ENCODE data around the gene TNFRSF11A.

TNFRSF11A gene

DNA sequence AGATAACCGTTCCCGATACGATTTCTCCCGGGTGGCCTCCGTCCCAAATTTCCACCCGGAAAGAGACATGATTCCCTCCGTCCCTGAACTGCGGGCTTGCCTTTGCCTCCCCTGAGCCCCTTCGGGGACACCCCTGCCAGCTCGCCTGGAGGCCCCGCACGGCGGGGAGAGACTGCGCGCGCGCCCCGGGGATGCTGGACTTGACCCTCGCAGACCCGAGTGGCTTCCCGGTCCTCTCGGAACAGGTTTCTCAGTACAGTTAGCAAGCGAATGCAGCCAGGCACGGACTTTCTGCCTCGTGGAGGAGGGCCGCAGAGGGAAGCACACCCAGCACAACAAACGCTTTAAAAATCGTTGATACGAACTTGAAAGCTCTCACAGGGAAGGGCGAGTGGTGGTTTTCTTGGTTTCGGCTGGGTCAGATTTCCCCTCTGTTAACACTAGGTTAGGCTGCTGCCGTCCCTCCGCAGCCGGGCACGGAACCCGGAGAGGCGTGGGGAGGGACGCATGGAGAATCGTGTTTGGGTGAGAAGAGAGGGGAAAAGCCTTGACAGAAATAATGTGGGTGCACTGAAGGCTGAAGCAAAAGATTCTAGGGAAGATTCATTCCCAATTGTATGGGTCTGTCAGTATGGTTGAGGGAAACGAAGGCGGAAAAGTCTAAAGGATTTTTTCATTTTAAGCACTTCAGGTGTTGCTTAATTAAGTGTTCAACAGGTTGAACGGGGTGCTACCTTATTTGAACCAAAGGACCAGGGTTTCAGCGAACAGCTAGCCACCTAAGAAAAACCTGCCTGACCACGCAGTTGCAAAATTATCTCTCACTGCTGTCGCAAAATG is 916 bp downstream of the TNFRSF11A start:
- DNase-seq, result no peak

DNA sequence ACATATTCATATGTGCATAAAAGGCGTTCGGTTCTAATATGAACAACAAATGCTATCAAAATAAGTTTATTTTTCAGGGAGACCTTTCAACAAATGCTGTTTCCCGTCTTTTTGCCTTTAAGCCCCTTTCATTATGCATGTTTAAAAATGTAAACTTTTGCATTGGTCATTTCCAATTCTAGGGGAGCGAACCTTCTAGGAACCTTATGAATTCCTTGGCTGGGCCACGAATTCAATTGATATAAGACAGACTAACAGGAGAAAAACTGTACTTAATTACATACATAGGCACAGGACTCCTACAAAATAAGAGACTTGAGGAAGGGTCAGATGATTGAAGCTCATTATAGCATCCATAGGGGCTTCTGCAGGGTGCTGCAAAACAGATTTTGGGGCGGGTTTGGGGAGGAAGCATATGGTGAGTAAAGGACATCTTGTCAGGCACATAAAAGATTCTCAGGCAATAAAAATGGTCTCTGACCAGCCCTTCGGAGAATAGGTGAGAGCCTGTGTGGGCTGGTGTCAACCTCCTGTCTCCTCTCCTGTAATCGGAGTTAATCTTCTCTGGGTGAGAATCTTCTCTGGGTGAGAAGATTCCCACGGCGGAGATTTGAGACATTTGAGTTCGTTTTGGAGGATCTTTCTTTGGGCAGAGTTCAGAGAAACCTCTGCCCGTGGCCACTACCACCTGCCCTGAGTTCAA is 1.7 kb downstream of the TNFRSF11A start:
- DNase-seq, result no peak

DNA sequence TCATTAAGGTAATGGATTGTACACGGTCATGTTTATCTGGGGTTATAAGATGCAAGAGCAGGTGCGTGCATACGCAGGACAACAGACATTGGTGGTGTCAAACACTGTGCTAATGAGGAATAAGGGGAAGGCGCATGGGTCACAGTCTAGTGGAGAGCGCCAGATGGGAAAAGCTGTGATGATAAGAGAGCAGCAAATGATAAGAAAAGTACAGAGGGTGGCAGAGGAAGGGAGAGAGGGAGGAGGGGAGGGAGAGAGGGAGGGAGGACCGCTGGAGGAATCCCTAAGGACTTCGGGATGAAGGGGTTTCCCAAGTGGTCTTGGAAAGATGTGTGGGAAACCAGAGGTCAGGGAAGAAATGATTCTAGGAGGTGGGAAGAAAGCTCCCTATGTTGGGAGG is 2.9 kb downstream of the TNFRSF11A start:
- no peak for DNase-seq

DNA sequence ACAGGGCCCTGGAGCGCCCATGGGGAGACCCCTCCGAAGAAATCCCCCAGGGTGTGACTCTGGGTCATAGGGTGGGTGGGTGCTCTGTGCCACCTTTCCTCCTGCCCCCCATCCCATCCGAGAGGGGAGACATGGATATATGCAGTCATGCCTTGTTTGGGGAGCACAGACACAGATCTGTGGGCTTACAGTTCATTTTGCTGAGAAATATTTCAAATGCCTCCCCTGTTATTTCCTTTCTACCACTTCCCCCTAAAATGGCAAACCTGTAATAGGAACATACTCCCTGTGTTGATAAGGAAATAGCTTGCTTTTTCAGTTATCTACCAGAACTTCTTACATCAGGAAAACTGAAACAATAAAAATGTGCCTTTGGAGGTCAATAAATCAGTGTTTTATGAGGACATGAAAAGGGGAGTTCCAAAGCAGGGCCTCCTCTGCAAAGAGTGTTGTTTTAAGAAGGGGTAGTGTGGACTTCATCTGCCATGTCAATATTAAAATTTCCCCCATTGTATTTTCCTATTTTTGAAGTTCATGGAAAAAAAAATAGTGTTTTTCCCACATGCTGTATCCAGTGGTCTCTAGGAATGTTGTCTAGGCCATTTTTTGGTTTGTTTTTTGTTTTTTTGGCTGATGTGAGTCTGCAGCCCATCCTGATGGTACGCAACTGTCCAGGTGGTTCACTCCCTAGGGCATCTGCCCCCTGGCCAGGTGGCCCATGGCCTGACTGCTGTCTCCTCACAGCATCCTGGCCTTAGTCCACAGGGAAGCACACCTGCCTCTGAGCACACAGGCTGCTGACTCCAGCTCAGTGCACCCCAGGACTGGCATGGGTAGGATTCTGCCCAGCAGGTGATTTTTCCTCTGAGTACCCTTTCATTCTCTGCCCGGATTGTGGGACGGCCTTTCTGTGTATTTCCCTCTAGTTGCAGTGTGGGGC is 3.7 kb downstream of the TNFRSF11A start:
- DNase-seq, result no peak

DNA sequence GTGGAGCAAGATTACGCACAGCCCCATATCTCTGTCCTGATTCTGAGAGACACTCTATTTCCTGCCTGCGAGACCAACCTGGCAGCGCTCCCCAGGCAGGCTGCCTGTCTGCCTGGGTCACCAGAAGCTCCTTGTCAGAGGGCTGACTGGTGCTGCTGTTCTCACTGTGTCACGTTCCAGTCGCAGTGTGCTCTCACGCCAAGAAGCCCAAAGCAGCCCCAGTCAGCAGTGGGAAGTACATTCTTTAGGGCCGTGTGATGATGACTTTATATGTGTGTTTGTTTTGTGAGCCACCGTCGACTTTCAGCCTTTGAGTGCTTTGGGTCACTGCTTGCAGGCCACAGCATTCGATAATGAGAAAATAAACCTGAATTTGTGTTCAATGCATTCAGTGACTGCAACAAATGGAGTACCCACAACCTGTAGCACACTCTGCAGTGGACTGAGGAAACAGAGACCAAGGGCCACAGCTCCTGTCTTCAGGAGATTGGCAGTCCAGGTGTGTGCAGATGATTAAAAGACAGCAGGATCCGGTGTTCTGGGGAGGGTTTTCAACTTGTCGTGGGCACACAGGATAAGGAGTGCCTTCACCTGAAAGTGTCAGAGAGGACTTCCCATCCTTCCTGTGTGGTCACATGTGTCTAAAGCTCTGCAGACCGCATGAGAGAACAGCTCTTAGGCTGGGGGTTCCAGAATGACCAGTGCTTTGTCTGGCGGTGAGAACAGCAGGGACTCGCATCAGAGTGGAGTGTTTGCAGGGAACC is 4.8 kb downstream of the TNFRSF11A start:
- peak; percentile 69 for DNase-seq

DNA sequence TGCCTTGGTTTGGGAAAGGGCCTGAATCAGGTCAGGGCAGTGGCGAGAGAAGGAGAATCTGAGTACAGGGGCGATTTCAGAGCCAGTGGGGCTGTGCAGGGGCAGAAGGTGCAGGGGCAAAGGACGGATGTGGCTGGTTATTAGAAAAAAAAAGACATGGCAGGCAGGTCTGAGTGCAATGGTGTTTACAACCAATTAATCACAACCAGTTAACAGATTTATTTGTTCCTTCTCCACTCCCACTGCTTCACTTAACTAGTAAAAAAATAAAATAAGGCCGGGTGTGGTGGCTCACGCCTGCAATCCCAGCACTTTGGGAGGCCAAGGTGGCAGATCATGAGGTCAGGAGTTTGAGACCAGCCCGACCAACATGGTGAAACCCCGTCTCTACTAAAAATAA is 5.5 kb downstream of the TNFRSF11A start:
- no peak for DNase-seq

DNA sequence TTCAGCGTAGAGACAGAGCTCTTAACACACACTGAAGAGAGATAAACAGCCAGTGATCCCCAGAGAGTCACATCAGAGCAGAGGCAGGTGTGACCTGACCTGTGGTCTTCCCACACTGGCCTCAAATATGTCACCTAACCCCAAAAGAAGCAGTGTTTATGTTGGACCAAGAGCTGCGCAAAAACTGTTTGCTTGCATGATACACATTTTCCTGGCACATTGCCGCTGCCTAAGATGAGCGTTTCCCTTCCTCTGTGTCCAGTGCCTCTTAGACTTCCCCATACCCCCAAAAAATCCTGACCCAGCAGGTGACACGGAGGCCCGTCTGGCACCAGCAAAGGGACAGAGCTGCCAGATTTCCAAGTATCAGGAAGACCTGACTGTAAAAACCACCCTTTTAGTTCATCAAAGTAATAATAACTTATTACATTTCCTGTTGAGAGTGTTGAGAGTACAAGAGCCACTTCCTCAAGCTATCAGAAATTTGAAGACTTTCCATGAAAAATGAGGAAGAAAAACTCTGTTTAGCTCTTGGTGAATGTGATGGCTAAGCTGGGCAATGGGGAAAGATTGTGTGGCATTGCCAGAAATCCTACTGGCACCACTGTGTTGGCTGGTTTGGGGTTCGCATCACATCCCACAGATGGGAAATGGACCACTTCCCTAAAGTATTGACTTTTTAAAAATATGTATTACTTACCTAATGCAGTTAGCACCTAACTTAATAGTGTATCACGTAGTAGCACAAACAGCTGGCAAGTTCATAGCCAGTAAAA is 6.7 kb downstream of the TNFRSF11A start:
- DNase-seq, result no peak

DNA sequence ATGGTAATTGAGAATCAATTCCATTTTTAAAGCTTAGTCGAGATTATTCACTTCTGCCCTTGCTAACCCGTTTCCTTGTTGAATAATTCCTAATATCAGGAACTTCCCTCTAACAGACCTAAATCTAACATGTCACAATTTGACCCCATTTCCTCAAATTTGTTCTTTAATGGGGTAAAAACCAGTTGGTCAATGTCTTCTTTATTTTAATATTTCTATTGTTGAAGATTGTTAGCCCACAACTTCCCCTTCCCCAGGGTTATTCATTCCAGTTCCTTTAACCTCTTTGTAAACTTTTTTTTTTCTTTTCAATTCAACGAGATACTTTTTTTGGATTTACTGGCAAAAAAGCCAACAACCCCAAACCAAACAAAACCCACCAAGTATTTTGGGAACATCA is 7.3 kb downstream of the TNFRSF11A start:
- DNase-seq, result no peak

DNA sequence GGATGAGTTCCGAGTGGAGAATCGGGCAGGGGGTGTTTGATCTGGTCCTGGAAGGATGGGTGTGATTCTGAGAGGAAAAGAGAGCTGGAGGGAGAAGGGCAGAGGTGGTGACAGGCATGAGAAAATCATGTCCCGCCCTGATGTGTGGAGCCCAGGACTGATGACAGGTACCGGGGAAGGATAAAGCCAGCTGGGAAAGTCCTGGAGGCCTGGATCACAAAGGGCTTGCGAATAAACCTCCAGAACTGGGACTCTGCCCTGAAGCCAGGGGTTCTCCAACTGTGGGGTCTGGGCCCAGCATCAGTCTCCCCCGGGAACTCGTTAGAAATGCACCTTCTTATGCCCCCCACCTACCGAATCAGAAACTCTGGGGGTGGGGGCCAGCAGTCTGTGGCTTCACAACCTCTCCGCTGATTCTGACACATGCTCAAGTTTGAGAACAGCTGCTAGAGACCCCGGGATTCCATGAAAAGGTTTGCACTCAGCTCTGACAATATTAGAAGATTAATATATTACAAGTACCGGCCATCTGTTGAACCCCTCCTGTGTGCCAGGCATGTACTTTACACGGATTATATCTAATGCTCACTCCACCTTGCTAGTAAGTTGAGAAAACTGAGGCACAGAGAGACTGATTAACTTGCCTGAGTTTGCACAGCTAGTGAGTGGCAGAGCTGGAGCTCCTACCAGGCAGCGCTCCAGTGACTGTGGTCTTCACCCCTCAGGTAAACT is 8.0 kb downstream of the TNFRSF11A start:
- DNase-seq, result no peak

DNA sequence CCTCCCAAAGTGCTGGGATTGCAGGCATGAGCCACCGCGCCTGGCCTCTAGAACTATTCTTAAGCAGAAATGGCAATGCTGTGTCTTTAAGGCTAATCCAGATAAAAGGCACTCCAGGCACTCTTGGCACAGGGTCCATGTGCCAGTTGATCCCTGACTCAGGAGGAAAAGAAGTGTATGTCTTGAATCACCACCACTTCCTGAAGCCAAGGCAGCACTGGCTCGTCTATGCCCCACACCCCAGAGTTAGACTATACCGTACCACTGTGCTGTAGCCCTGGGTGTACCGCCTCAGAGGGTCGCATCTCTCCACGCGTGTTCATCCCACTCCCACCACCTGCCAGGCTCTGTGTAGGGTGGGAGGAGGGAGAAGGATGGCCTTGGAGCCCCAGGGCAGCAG is 9.0 kb downstream of the TNFRSF11A start:
- no peak for DNase-seq

DNA sequence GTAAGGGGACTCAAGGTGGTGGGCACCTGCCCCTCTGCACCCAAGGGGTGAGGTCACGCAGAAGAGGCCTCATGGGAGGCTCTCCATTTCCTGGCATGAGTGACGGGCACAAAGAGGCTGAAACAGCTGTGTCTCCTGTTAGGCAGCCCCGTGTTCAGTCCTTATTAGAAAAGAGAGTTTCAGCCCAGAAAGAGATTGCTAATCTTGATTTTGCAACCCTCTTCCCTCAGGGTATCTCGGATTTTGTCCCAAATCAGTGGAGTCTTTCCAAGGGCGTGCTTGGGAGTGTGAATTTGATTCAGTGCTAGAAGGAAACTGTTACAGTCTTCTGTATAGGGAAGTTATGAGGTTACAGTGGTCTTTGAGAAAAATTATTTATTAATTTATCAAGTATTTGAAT is 10.4 kb downstream of the TNFRSF11A start:
- DNase-seq, result no peak

DNA sequence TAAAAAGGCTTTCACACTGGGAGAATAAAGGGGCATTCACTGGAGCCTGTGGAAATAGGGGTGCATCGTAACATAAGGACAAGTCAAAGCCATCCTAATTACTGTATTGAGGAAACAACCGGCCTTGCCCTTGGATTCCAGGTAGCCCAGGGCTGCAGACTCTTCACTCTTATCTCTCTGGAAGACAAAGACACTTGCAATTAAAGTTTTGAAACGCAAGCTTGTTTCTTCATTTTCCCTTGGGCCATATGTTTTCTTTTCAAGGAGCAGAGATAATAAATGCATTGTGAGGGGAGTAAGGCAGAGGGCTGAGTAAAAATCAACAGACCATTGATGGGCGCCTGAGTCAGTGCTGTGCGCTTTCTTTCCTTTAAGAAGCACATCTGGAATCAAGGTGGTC is 11.5 kb downstream of the TNFRSF11A start:
- no peak for DNase-seq

DNA sequence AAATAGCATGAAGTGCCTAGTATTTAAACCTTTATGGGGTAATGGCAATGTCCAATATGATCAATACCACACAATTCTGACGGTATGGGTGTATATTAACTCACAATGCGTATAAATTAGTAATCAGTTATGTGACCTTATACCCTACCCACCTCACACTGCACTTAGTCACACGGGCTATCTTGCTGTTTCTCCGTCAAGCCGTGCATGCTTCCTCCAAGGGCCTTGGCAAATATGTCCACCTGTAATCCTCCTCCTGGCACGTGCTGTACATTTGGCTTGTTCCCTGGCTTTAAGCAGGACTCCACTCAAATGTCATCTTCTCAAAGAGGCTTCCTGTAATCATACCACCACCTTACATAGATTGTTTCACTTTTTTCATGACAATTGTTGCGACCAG is 12.2 kb downstream of the TNFRSF11A start:
- DNase-seq, result no peak

DNA sequence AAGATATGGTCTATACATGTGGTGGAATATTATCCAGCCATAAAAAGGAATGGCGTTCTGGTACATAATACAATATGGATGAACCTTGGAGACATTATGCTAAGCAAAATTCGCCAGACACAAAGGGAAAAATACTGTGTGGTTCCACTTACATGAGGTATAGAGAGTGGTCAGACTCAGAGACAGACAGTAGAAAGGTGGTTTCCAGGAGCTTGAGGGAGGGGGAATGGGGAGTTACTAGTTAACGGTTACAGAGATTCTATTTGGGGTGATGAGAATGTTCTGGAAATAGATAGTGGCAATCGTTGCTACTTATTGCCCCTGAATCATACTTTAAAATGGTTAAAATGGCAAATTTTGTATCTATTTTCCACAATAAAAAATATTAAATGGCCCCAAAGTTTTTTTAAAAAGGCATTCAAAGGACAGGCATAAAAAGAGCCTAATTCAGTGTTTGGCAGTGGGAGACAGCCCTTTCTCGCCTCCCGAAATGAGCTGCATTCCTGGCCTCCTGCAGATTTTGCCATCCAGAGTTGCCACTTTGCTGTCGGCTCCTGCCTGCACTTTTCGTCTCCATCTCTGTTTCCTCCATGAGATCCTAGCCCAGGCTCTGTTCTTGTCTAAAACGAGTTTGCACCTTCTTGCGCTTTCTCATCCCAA is 13.5 kb downstream of the TNFRSF11A start:
- DNase-seq, result no peak

DNA sequence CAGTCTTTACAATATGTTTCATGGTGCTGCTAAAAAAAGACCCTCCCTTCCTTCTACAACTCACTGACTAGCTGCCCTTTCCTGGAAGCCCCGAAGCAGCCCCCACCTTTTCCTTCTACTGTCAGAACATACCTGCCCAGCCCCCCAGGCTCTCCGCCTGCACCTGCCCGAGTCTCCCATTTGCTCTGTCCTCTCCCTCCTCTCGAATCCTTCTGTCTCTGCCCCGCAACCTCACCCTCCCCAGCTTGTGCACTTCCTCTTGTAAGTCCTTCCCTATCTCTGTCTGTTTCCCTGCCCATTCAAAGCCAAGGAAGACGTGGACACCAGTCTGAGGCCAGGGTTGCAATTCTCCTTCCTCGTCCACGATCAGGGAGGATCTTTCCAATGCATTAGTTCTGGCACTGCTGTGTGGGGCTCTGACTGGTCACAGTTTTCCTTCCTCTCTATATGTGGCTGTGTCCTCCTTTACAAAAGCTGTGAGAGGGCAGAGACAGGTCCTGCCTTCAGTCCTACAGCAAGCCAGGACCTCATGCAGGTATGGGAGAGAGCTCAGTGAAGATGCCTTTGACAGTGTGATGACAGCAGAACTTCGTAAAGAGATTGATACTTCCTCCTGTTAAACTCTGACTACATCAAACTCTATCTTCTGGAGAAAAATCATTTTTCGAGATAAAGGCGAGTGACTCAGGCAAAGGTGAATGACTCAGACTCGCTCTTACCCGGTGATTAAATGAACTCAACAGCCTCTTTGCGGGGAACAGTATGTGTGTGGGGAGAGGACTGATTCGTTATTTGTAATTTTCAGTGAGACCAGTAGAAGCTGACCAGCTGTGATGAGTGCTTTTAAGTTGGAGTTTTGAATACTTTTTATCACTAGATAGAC is 14.2 kb downstream of the TNFRSF11A start:
- DNase-seq, result no peak

DNA sequence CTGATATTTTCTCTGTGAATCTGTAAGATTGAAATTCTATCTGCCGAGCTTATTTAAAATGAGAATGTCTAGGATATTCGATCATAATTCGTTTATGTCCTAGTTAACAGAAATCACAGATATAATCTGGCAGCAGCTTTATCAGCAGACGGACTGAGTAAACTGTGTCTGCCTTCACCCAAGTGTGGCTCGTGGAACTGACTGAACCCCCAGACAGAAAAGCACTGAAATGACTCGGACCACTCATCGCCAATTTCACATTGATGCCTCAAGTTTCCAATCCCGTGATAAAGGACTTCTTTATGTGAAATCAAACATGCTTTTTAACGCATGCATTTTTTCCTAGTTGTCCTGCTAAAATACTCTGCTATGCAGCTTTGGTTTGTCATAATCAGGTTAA is 15.9 kb downstream of the TNFRSF11A start:
- DNase-seq, result no peak

DNA sequence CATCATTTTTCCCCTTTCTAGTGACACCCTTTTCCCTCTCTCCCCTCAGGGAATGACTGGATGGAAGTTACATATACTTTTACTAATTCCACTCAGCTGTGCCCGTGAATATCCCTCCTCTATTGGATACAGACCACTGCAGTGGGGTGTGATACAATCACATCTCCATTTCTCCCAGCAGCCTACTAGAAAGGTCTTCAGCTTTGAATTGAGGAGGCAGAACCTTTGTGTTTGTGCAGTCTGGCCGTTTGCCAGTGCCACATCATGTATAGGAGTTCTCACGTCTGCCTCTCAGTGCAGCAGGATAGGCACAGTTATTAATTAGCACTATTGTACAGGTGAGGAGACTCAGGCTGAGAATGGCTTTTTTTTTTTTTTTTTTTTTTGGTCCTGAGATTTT is 16.4 kb downstream of the TNFRSF11A start:
- no peak for DNase-seq

DNA sequence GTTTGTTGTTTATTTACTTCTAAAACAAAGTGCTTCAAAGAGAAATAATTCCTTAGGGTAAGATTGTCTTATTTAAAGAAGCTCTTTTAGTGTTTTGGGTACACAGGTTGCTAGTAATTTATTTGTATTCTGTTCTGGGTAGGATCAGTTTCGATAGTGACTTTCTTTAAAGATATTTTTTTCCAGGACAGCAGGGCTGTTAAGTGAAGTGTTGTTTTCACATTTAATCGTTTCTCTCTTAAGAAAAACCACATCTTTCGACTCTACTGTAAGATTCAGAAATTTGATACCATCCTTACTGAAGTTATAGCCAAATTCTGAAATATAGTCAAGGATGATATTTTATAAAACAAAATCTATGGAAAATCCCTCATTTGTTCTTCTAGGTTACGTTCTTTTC is 17.8 kb downstream of the TNFRSF11A start:
- DNase-seq, result no peak

DNA sequence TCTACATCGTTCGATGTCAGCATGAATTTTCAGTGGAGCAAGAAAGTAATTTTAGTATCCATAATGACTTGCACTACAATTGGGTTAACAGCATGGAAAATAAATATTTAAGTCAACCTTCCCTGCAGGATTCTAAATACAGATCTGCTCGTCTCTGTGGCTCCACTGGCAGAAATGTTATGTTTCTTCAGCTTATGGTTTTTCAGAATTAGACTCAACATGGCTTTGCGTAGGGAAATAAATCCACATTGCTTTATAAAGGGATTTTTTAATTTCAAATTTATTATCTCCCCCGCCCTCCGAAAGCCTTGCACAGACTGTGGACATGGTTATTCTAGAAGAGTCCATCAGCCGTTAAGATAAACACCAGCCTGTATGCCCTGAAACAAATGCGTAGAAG is 18.2 kb downstream of the TNFRSF11A start:
- no peak for DNase-seq
